ENCODE measurements around the gene STPG1.

The STPG1 gene

DNA sequence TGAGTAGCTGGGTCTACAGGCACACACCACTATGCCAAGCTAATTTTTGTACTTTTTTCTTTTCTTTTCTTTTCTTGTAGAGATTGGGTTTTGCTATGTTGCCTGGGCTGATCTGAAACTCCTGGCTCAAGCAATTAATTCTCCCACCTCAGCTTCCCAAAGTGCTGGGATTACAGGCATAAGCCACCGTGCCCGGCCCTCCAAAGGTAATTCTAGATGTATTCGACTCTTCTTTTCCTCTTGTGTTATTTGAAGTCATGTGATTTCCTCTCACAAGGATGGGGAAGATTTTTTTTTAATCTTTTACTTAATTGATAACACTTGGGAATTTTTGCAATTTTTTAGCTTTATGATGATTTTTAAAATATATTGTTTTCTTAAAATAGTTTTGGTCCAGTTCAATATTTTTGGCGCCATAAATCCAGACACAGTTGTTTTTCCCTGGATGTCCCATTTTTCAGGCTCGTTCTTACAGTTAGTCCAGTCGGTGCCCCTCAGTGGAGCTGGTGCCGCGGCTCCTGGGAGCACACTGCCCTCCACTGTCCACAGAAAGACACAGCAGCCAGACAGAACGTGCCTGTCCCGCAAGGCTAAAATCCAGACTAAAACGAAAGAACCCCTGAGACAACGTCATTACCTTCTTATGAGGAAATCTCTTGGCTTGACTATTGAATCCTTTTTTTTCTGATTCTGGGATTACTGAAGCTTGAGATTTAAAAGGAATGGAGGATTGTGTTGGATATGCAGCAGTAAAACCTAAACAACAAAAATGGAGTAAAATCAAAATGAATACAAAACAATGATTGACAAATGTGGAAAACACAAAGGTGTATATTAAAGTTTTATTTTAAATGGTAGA is 22.4 kb downstream of the STPG1 start:
- no peaks in the 10 kb centered on the region for H3K36me3 ChIP-seq (ENCODE audit: control insufficient read depth, insufficient read depth, low read length)
- H3K9ac ChIP-seq (ENCODE audit: low read depth, low read length) = no peak overlapping the region
- peaks cover 3% of the 10 kb centered on the region for H3K4me1 ChIP-seq (ENCODE audit: control insufficient read depth, insufficient read depth, low read length)
- no peaks in the 10 kb centered on the region for H3K27me3 ChIP-seq (ENCODE audit: control insufficient read depth, insufficient read depth, low read length)
- H3K4me3 ChIP-seq (ENCODE audit: low read depth, low read length) = no peak overlapping the region
- no peaks in the 10 kb centered on the region for H3K9me3 ChIP-seq (ENCODE audit: control insufficient read depth, insufficient read depth, low read length)

DNA sequence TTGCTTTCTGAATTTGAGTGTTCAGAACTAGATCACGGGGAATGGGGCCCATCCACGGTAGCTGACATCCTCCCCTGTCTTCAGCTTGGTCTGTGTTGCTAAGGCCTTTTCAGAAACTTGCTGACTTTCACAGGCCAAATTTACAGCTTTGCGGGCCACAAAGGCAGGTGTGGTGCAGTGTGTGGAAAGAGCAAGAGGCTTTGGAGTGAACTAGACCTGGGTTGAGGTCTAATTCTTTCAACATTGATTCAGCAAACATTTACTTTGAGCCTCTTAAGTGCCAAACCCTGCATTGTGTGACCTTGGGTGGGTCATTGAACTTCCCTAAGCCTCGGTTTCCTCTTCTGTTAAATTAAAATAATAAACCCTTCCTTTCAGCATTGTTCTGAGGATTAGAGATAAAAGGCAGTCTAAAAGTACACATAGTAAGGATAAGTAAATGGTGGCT is 24.3 kb downstream of the STPG1 start:
- H3K36me3 ChIP-seq (ENCODE audit: control insufficient read depth, insufficient read depth, low read length) = no peaks in the 10 kb centered on the region
- no peaks in the 10 kb centered on the region for H3K9me3 ChIP-seq (ENCODE audit: control insufficient read depth, insufficient read depth, low read length)
- H3K4me1 ChIP-seq (ENCODE audit: control insufficient read depth, insufficient read depth, low read length) = peaks cover 3% of the 10 kb centered on the region
- no peak overlapping the region for H3K9ac ChIP-seq (ENCODE audit: low read depth, low read length)
- no peaks in the 10 kb centered on the region for H3K27me3 ChIP-seq (ENCODE audit: control insufficient read depth, insufficient read depth, low read length)
- H3K4me3 ChIP-seq (ENCODE audit: low read depth, low read length) = no peak overlapping the region

DNA sequence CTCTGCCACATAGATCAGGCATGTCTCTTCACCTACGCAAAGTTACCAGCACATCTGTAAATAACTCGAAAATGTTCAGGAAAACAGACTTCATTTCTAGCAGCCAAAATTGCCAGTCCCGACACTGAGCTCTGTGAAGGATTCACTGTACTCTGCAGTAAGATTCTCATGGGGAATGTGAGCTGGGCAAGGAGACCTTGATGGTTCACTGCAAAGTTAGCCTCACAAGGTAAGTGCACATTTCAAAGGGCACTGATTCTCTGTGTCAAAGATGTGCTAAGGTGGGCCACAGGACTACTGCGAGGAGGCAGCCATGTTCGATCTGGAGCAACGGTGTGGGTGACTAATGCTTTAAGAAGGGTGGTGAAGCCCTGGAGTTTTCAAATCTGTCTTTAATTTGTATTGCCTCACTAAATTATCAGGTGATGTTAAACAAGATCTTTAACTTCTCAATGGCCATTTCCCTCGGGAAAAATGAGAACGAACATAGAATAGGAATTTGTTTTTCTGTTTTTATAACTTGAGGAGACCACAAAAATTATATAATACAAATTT is 25.2 kb downstream of the STPG1 start:
- H3K9ac ChIP-seq (ENCODE audit: low read depth, low read length) = no peak overlapping the region
- H3K27me3 ChIP-seq (ENCODE audit: control insufficient read depth, insufficient read depth, low read length) = no peaks in the 10 kb centered on the region
- no peaks in the 10 kb centered on the region for H3K9me3 ChIP-seq (ENCODE audit: control insufficient read depth, insufficient read depth, low read length)
- peaks cover 3% of the 10 kb centered on the region for H3K4me1 ChIP-seq (ENCODE audit: control insufficient read depth, insufficient read depth, low read length)
- H3K36me3 ChIP-seq (ENCODE audit: control insufficient read depth, insufficient read depth, low read length) = no peaks in the 10 kb centered on the region
- no peak overlapping the region for H3K4me3 ChIP-seq (ENCODE audit: low read depth, low read length)

DNA sequence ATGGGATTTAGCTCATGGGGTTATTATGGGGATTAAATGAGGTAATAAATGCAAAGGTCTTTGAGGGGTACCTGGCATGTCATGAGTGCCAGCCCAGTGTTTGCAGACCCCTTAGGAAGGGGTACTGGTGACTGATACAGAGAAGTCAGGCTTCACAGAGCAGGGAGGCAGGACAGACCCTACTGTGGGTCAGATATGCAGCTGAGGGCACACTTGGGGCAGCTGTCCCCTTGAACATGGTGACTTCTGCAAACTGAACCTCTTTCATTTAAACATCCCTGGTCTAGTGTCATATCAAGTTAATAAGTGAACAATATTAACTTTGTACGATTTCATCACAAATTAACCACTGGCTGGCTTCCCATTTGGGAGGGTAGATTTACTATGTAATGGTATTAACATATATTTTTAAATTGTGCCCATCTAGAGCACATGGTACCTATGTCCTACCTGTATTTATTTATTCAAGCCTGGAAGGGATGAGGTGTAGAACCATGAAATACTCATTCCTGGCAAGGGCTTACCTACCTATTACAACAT is 25.9 kb downstream of the STPG1 start:
- H3K4me3 ChIP-seq (ENCODE audit: low read depth, low read length) = no peak overlapping the region
- H3K36me3 ChIP-seq (ENCODE audit: control insufficient read depth, insufficient read depth, low read length) = no peaks in the 10 kb centered on the region
- H3K9me3 ChIP-seq (ENCODE audit: control insufficient read depth, insufficient read depth, low read length) = no peaks in the 10 kb centered on the region
- no peaks in the 10 kb centered on the region for H3K27me3 ChIP-seq (ENCODE audit: control insufficient read depth, insufficient read depth, low read length)
- no peak overlapping the region for H3K9ac ChIP-seq (ENCODE audit: low read depth, low read length)
- no peaks in the 10 kb centered on the region for H3K4me1 ChIP-seq (ENCODE audit: control insufficient read depth, insufficient read depth, low read length)

DNA sequence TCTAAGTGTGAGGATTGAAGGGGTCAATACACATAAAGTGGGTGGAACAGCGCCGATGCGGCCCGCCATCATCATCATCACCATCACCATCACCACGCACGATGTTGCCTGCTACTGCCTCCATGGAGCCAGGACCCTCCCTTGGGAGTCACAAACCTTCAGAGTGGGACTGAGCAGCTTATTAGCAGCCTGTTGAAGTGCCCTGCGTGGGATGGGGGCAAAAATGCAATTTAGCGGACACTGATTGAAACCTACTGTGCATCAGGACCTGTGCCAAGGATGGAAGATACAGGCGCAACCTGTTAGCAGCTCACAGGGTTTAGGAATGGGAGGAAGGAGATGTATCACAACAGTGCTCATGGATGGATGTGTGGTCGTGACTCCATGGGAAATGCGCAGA is 26.7 kb downstream of the STPG1 start:
- Histone ChIP-seq H3K4me3 (ENCODE audit: low read depth, low read length) (no peak overlapping the region), H3K9me3 (ENCODE audit: control insufficient read depth, insufficient read depth, low read length) (no peaks in the 10 kb centered on the region), H3K4me1 (ENCODE audit: control insufficient read depth, insufficient read depth, low read length) (no peaks in the 10 kb centered on the region), H3K9ac (ENCODE audit: low read depth, low read length) (no peak overlapping the region), H3K27me3 (ENCODE audit: control insufficient read depth, insufficient read depth, low read length) (no peaks in the 10 kb centered on the region), H3K36me3 (ENCODE audit: control insufficient read depth, insufficient read depth, low read length) (no peaks in the 10 kb centered on the region)

DNA sequence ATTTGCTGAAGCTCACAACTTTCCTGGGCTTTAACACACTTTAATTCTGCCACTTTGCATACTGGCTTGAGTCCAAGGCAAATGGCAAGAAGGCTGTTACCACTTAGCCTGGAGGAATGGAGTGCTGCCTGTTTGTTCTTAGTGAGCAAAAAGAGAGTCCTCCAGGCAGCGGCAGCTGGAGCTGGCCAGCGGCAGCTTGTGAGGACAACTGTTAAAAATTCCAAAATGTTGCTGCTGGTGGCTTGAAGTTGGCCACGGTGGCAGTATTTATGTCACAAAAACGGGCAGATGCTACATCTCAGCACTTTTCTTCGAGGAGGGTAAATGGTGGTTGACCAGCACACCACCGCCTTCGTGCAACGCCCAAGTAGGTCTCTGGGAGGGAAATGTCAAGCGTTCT is 27.3 kb downstream of the STPG1 start:
- Histone ChIP-seq H3K27me3 (ENCODE audit: control insufficient read depth, insufficient read depth, low read length) (no peaks in the 10 kb centered on the region), H3K36me3 (ENCODE audit: control insufficient read depth, insufficient read depth, low read length) (no peaks in the 10 kb centered on the region), H3K9ac (ENCODE audit: low read depth, low read length) (no peak overlapping the region), H3K4me3 (ENCODE audit: low read depth, low read length) (no peak overlapping the region), H3K9me3 (ENCODE audit: control insufficient read depth, insufficient read depth, low read length) (no peaks in the 10 kb centered on the region), H3K4me1 (ENCODE audit: control insufficient read depth, insufficient read depth, low read length) (no peaks in the 10 kb centered on the region)

DNA sequence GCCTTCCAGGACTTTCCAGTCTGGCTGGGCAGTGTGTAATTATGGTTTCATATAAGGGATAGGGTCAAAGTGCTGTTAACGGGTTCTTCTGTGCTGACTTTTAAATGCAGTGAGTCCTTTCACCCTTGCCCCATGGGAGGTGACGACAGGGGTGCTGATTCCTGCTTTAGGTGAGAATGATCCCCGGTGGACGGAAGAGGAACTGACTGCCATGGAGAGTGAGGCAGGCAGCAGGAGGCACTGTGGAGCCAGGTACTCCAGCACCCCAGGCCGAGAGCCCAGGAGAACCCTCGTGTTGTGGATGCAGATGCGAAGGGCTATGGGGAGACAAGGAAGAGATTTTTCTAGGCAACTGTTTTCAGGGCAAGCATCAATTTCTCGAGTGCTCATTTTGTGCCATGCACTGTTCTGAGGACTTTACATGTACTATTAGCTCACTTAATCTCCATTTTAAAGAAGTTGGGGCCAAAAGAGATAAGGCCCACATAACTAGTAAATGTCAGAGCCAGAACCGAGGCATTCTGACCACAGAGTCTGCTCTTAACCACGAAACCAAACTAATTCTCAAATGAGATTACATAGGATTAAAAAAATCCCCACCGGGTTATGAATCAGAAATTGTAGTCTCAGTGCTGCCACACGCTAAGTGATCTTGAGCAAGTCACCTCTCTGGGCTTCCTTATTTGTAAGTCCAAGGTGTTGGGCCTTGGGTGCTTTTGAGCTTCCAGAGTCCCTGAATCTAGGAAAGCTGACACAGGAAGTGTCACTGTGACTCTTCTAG is 28.2 kb downstream of the STPG1 start:
- H3K36me3 ChIP-seq (ENCODE audit: control insufficient read depth, insufficient read depth, low read length) = no peaks in the 10 kb centered on the region
- no peaks in the 10 kb centered on the region for H3K4me1 ChIP-seq (ENCODE audit: control insufficient read depth, insufficient read depth, low read length)
- no peaks in the 10 kb centered on the region for H3K9me3 ChIP-seq (ENCODE audit: control insufficient read depth, insufficient read depth, low read length)
- no peak overlapping the region for H3K4me3 ChIP-seq (ENCODE audit: low read depth, low read length)
- no peak overlapping the region for H3K9ac ChIP-seq (ENCODE audit: low read depth, low read length)
- H3K27me3 ChIP-seq (ENCODE audit: control insufficient read depth, insufficient read depth, low read length) = no peaks in the 10 kb centered on the region

DNA sequence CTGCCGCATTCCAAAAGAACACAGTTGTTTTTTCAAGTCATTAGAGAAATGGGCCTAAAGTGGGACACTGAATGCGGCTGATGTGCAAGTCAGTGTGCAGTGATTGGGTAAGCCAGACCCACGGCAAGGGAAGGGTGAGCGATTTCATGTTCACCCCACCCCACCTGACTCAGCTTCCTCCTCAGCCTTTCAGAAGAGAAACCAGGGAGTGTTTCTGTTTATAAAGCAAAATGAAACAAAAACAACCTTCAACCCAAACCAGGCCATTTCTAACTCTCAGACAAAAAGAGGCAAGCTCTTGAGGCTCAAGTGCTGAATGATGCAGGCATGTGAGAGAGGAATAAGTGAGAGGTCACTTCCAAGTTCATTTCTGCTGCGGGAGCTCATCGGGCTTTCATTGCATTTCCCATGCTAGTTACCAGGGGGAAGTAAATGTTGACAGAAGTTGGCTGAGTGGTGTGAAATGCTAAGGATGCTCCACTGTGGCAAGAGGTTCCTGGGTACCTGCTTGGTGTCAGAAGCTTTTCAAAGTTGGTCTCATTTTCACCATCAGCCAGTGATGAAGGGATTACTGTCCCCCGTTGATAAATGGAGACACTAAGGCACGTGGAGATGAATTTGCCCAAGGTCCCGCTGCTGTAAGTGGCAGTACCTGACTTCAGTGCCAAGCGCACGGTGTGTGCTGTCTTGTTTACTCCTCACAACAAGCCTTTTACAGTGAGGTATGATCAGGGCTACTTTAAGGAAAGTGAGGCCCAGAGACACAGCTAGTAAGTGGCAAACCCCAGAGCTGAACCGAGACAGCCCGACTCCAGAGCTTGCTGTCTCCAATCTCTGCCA is 29.1 kb downstream of the STPG1 start:
- Histone ChIP-seq H3K36me3 (ENCODE audit: control insufficient read depth, insufficient read depth, low read length) (no peaks in the 10 kb centered on the region), H3K9ac (ENCODE audit: low read depth, low read length) (no peak overlapping the region), H3K27me3 (ENCODE audit: control insufficient read depth, insufficient read depth, low read length) (no peaks in the 10 kb centered on the region), H3K9me3 (ENCODE audit: control insufficient read depth, insufficient read depth, low read length) (no peaks in the 10 kb centered on the region), H3K4me3 (ENCODE audit: low read depth, low read length) (no peak overlapping the region), H3K4me1 (ENCODE audit: control insufficient read depth, insufficient read depth, low read length) (no peaks in the 10 kb centered on the region)

DNA sequence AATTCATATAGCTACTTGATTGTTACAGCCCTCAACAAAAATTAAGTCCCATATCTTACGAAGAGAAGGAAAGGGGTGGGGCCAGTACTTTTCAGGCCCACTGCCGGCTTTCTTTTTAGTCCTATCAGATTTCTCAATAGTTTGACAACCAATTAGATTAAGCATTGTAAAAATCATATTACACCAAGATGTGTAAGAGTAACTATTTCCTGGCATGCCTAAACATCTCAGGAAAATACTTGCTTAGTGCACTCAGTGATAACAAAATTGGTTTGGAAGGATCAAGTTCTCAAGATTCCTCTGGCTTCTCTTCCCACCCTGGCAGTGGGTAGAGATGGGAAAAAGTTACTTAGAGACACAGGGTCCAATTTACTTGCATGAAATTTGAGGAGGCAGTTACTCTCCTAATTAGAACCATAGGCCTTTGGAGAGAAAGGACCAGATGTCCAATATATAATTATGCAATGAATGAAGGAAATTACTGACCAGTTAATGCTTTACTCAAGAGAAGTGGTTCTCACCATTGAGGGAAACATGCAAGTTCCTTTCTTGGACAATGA is 30.1 kb downstream of the STPG1 start:
- no peaks in the 10 kb centered on the region for H3K9me3 ChIP-seq (ENCODE audit: control insufficient read depth, insufficient read depth, low read length)
- no peaks in the 10 kb centered on the region for H3K27me3 ChIP-seq (ENCODE audit: control insufficient read depth, insufficient read depth, low read length)
- H3K36me3 ChIP-seq (ENCODE audit: control insufficient read depth, insufficient read depth, low read length) = no peaks in the 10 kb centered on the region
- H3K4me1 ChIP-seq (ENCODE audit: control insufficient read depth, insufficient read depth, low read length) = no peaks in the 10 kb centered on the region
- H3K4me3 ChIP-seq (ENCODE audit: low read depth, low read length) = no peak overlapping the region
- H3K9ac ChIP-seq (ENCODE audit: low read depth, low read length) = no peak overlapping the region

DNA sequence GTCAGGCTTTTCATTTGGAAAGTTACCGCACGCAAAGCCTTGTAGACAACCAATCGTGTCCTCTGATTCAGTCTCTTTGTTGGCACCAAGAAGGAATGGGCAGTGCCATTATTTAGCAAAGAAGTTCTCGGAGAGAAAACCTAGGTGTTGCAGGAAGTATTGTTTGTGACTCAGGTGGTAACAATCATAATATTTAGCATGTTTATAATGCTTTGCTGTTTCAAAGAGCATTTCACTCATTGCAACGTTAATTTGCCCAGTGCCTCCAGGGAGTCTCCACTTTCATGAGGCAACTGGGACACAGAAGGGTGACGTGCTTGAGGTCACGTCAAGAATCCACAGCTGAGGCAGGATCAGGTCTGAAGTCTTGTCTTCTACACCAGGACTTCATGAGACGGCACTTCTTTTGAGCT is 31.4 kb downstream of the STPG1 start:
- Histone ChIP-seq H3K27me3 (ENCODE audit: control insufficient read depth, insufficient read depth, low read length) (no peaks in the 10 kb centered on the region), H3K36me3 (ENCODE audit: control insufficient read depth, insufficient read depth, low read length) (no peaks in the 10 kb centered on the region), H3K9me3 (ENCODE audit: control insufficient read depth, insufficient read depth, low read length) (no peaks in the 10 kb centered on the region), H3K4me1 (ENCODE audit: control insufficient read depth, insufficient read depth, low read length) (no peaks in the 10 kb centered on the region), H3K4me3 (ENCODE audit: low read depth, low read length) (no peak overlapping the region), H3K9ac (ENCODE audit: low read depth, low read length) (no peak overlapping the region)

DNA sequence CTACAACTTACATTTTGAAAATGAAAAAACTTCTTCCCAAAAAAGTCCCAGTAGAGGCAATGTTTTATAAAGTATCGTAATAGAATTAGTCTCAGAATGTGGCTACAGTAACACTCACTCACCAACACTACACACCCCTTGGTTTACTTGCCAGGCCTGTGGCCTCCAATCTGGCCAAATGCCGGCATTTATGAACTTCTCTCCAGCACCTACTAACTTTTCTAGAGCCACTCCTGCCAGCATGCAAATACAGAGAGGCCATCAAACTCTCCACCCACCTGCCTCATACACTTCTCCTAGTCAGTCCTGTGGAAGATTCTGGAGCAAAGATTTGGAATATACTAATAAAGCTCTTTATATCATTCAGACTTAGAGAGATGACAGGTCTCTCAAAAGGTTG is 32.3 kb downstream of the STPG1 start:
- Histone ChIP-seq H3K36me3 (ENCODE audit: control insufficient read depth, insufficient read depth, low read length) (no peaks in the 10 kb centered on the region), H3K4me3 (ENCODE audit: low read depth, low read length) (no peak overlapping the region), H3K27me3 (ENCODE audit: control insufficient read depth, insufficient read depth, low read length) (no peaks in the 10 kb centered on the region), H3K9me3 (ENCODE audit: control insufficient read depth, insufficient read depth, low read length) (no peaks in the 10 kb centered on the region), H3K4me1 (ENCODE audit: control insufficient read depth, insufficient read depth, low read length) (no peaks in the 10 kb centered on the region), H3K9ac (ENCODE audit: low read depth, low read length) (no peak overlapping the region)
